Neural crest cell (in vitro differentiated cells): Measurements from ENCODE around the gene AKAP9. TPM values are rescaled to one million over a fixed set of nuclear protein-coding genes. Genes with fewer than 3 reads are reported as not detected.
"Not testable (repeated sequence)": the region's sequence is repeated elsewhere in the genome, so short reads cannot be mapped to it uniquely, and the experiment has no call there.

Experiments
- DNase-seq: peaks from one replicate; pipeline ENCODE4 v3.0.0; 2021; ENCODE audit warnings: low read depth, mixed read lengths, low spot score
- H3K27ac Mint-ChIP-seq: one replicate; pipeline ENCODE4 v1.8.0; 2021; ENCODE audit warnings: mild to moderate bottlenecking, mixed read lengths; ENCODE audit not compliant: unreplicated experiment
- H3K27me3 Mint-ChIP-seq: 2 replicates; pipeline ENCODE4 v1.8.0; 2021; ENCODE audit warnings: low read depth, mild to moderate bottlenecking, mixed read lengths
- H3K36me3 Mint-ChIP-seq: 2 replicates; pipeline ENCODE4 v1.8.0; 2021; ENCODE audit warnings: low read depth, mild to moderate bottlenecking, mixed read lengths
- H3K4me1 Mint-ChIP-seq: 2 replicates; pipeline ENCODE4 v1.8.0; 2021; ENCODE audit warnings: mixed read lengths
- H3K4me3 Mint-ChIP-seq: one replicate; pipeline ENCODE4 v1.8.0; 2021; ENCODE audit warnings: mild to moderate bottlenecking, mixed read lengths
- H3K9me3 Mint-ChIP-seq: 2 replicates; pipeline ENCODE4 v1.8.0; 2021; ENCODE audit warnings: mixed read lengths
- total RNA-seq: library from RNA; stranded (reverse); gene quantifications from 2 replicates; pipeline ENCODE4 v1.2.1, GENCODE V29; 2021
- TF ChIP-seq, protein P1 (sequence below): fragments of 200-600 bp; sonication (generic); conservative IDR thresholded peaks from 2 replicates; pipeline ENCODE4 v1.5.0; 2021; ENCODE audit warnings: antibody characterized with exemption, mild to moderate bottlenecking

AKAP9 gene
- total RNA-seq, 1 donor from 2014 or later = 32.0 TPM

DNA sequence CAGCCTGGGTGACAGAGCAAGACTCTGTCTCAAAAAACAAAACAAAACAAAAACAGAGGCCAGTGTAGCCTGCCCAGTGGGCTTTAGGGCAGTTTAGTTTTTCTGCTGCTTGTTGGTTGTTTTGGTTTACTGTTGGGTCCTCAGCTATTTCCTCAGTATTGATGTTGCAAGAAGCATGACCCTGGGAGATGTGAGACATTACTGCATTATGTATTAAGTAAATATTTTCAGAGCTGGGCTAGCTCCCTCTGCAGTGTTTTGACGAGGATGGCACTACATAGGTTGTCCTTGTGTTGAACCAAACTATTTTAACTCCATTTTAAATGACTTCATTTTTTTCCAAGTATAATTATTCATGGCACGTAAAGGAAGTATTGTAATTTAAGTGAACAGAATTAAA, 4.8 kb downstream of the AKAP9 start:
- TF ChIP-seq, protein P1, sequence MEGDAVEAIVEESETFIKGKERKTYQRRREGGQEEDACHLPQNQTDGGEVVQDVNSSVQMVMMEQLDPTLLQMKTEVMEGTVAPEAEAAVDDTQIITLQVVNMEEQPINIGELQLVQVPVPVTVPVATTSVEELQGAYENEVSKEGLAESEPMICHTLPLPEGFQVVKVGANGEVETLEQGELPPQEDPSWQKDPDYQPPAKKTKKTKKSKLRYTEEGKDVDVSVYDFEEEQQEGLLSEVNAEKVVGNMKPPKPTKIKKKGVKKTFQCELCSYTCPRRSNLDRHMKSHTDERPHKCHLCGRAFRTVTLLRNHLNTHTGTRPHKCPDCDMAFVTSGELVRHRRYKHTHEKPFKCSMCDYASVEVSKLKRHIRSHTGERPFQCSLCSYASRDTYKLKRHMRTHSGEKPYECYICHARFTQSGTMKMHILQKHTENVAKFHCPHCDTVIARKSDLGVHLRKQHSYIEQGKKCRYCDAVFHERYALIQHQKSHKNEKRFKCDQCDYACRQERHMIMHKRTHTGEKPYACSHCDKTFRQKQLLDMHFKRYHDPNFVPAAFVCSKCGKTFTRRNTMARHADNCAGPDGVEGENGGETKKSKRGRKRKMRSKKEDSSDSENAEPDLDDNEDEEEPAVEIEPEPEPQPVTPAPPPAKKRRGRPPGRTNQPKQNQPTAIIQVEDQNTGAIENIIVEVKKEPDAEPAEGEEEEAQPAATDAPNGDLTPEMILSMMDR = no peak
- Mint-ChIP-seq H3K27me3 (no peaks in the 10 kb centered on the region), H3K27ac (no peak overlapping the region), H3K36me3 (no peaks in the 10 kb centered on the region), H3K4me3 (no peak overlapping the region), H3K9me3 (no peaks in the 10 kb centered on the region), H3K4me1 (peaks cover 23% of the 10 kb centered on the region)
- no peak for DNase-seq

DNA sequence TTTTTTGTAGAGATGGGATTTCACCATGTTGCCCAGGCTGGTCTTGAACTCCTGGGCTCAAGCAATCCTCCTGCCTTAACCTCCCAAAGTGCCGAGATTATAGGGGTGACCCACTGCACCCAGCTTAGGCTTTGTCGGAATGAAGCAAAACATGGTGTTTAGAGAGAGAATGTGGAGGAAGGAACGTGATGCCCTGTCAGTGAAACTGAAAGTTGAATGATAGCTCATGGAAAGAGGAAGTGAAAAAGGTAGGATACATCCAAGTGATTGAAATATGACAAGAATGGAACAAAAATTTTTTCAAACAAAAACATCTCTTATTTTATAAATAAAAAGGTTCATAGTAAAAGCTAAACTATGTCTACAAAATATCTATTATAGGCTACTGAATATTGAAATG, 5.9 kb downstream of the AKAP9 start:
- no peaks in the 10 kb centered on the region for H3K9me3 Mint-ChIP-seq
- no peak overlapping the region for H3K27ac Mint-ChIP-seq
- DNase-seq = no peak
- no peaks in the 10 kb centered on the region for H3K27me3 Mint-ChIP-seq
- H3K4me1 Mint-ChIP-seq = peaks cover 20% of the 10 kb centered on the region
- no peaks in the 10 kb centered on the region for H3K36me3 Mint-ChIP-seq
- TF ChIP-seq, protein P1 = no peak
- no peak overlapping the region for H3K4me3 Mint-ChIP-seq

DNA sequence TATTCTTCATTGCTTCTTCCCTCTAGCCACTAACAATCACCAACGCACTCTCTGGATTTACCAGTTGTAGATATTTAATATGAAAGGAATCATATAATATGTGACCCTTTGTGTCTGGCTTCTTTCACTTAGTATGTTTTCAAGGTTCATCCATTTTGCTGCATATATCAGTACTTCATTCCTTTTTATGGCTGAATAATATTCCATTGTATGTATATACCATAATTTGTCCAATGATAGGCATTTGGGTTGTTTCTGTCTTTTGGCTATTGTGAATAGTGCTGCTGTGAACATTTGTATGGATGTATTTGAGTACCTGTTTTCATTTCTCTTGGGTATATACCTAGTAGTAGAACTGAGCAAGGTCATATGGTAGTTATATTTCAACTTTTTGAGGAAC, 7.3 kb downstream of the AKAP9 start:
- Mint-ChIP-seq H3K36me3 (no peaks in the 10 kb centered on the region), H3K27ac (no peak overlapping the region), H3K27me3 (no peaks in the 10 kb centered on the region), H3K4me3 (no peak overlapping the region), H3K9me3 (no peaks in the 10 kb centered on the region), H3K4me1 (peaks cover 8% of the 10 kb centered on the region)
- TF ChIP-seq, protein P1 = no peak
- DNase-seq = no peak

DNA sequence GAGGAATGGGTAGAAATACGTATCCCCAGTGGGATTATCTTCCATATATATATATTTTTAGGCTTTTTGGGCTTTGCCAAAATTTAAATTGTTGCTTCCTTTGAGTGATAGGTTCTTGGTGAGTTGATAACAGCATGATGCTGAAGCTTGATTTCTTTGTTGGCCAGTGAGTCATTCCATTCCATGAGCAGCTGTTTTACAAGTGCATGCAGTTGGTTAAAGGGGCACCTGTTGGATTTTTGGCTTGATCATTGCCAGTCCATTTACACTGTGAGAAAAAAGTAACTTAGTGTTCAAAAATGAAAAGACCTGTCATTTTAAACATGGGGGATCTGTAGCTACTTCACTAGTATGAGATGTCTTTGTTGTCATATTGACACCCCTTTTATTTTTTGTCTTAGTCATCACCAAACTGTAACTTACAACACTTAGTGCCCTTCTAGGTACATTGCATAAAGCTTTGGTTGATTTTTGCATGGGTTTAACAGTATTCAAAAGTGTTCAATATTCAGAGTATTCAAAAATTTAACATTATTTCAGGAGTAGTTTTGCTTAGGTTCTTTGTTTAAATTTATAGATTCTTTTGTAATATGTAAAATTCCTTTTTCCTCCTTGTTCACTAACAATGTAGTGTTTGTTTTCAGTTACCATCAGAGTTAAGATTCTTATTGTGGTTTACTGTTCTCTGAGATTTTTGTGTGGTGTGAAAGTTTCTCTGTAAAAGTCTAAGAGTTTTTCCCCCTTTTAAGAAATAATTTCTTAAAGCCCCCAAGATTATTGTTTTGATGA, 8.8 kb downstream of the AKAP9 start:
- Mint-ChIP-seq H3K36me3 (no peaks in the 10 kb centered on the region), H3K27ac (no peak overlapping the region), H3K4me1 (peaks cover 8% of the 10 kb centered on the region), H3K27me3 (no peaks in the 10 kb centered on the region), H3K4me3 (no peak overlapping the region), H3K9me3 (no peaks in the 10 kb centered on the region)
- DNase-seq = no peak
- TF ChIP-seq, protein P1 = no peak

DNA sequence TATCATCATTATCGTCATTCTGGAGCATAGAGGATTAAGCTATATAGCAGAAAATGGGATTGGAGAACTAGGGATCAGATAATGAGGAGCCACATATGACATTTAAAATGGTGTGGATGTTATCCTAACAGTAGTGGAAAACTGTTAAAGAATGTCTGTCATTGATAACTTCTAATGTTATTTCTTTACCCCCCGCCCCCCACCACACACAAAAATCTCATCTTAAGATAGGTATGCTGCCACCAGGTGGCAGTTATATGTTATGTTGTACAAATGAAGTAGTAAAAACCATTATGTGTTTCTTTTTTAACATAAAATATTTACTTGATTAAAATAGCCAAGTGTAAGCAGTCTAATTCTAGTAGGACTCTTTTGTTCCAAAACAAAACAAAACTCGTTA, 13.0 kb downstream of the AKAP9 start:
- no peak overlapping the region for H3K27ac Mint-ChIP-seq
- H3K4me1 Mint-ChIP-seq = peaks cover 8% of the 10 kb centered on the region
- H3K4me3 Mint-ChIP-seq = no peak overlapping the region
- H3K36me3 Mint-ChIP-seq = peaks cover 2% of the 10 kb centered on the region
- TF ChIP-seq, protein P1 = peak; percentile 43
- H3K9me3 Mint-ChIP-seq = no peaks in the 10 kb centered on the region
- no peak for DNase-seq
- H3K27me3 Mint-ChIP-seq = no peaks in the 10 kb centered on the region

DNA sequence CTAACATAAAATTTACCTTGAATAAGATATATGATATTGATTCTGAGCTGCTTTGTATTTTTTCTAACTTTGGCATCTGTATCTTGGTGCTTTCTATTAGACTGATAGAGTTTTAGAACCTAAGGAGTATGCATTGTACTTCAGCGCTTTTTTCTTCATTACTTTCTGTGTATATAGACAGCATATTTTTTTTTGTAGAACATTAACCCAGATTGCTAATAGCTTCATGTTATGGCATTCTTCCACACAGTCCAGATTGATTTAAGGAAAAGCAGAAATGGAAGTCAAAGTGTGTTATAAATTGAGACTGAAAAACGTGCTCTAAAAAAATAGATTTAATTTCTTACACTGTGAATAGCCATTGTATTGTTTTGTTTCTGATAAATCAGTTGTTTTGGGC, 15.8 kb downstream of the AKAP9 start:
- not testable (repeated sequence) for H3K36me3 Mint-ChIP-seq, H3K9me3 Mint-ChIP-seq, H3K27ac Mint-ChIP-seq, H3K27me3 Mint-ChIP-seq, H3K4me1 Mint-ChIP-seq, DNase-seq, H3K4me3 Mint-ChIP-seq
